Stomach (tissue), 4 donors: ENCODE results near the gene LZIC.

ENCODE experiments used
- EP300 ChIP-seq: sonication (generic); formaldehyde crosslinking; IDR thresholded peaks from one replicate; pipeline ENCODE4 v1.6.1; 2017; ENCODE audit warnings: antibody characterized with exemption
- POLR2A ChIP-seq, 4 donors: fragments of 450-650 bp; IDR thresholded peaks; one replicate each; pipeline ENCODE4 v1.6.1; 2016; ENCODE audit warnings: antibody characterized with exemption in 4 of 4, control low read depth in 2 of 4, mild to moderate bottlenecking in 1 of 4, moderate library complexity in 1 of 4
- TF ChIP-seq, protein P1 (sequence below), 7 experiments: fragments of 450-650 bp in 4 of 7; fragments of 200-600 bp in 3 of 7; sonication (generic) in 3 of 7; IDR thresholded peaks; one replicate each; pipeline ENCODE4 v1.5.1; 2016 to 2019; ENCODE audit warnings: antibody characterized with exemption in 7 of 7, control low read depth in 2 of 7, mild to moderate bottlenecking in 1 of 7

DNA sequence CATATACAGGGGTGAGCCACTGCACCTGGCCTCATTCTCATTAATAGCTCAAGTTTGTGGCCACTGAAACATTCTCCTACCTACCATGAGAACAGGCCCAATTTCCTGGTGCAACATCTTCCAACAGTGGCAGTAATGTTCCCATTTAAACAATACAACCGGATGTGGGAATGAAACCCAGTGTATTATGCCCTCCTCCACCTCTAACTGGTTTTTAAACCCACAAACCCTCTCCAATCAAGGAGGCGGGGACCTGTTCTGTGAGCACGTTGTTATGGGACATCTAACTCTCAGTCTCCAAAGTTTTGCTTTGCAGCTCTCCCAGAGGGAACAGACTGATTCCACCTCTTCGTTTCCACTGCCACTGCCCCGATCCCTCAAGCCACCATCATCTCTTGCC lies 35.8 kb downstream of the LZIC start:
- TF ChIP-seq, protein P1, sequence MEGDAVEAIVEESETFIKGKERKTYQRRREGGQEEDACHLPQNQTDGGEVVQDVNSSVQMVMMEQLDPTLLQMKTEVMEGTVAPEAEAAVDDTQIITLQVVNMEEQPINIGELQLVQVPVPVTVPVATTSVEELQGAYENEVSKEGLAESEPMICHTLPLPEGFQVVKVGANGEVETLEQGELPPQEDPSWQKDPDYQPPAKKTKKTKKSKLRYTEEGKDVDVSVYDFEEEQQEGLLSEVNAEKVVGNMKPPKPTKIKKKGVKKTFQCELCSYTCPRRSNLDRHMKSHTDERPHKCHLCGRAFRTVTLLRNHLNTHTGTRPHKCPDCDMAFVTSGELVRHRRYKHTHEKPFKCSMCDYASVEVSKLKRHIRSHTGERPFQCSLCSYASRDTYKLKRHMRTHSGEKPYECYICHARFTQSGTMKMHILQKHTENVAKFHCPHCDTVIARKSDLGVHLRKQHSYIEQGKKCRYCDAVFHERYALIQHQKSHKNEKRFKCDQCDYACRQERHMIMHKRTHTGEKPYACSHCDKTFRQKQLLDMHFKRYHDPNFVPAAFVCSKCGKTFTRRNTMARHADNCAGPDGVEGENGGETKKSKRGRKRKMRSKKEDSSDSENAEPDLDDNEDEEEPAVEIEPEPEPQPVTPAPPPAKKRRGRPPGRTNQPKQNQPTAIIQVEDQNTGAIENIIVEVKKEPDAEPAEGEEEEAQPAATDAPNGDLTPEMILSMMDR (IDR thresholded peaks at IDR 0.05), result no peak
- no peak for TF ChIP-seq EP300
- TF ChIP-seq POLR2A (IDR thresholded peaks at IDR 0.05), result no peak
